ENCODE data around the gene FCGR2B. TPM values are rescaled to one million over a fixed set of nuclear protein-coding genes. Genes with fewer than 3 reads are reported as not detected.

The FCGR2B gene
- total and polyA plus RNA-seq, 2 donors (not counting 3 experiments of a cell fraction or from before 2014, with no cell fraction given), result not detected

- Histone ChIP-seq H3K4me1 (ENCODE audit: control insufficient read depth, extremely low read depth, insufficient read depth, low read length) (no peaks in the 10 kb centered on the region), H3K27me3 (ENCODE audit: control insufficient read depth in 2 of 2, insufficient read depth in 2 of 2, low read length in 2 of 2) (peaks cover 5 to 10% of the 10 kb centered on the region in 2 experiments), H3K9ac (replicated peaks; ENCODE audit: extremely low read depth, insufficient read depth, low read length) (no peak overlapping the region), H3K9me1 (replicated peaks; ENCODE audit: control insufficient read depth, extremely low read depth, insufficient read depth, low read length) (no peaks in the 10 kb centered on the region), H3K4me3 (replicated peaks in 1 of 3; ENCODE audit: insufficient read depth in 1 of 3, low read depth in 1 of 3, low read length in 3 of 3) (no peak overlapping the region), H3K27ac (ENCODE audit: insufficient read depth, low read depth, low read length) (no peak overlapping the region), H3K36me3 (ENCODE audit: control insufficient read depth in 2 of 2, extremely low read depth in 1 of 2, insufficient read depth in 2 of 2, low read length in 2 of 2) (no peaks in the 10 kb centered on the region), H4K20me1 (replicated peaks; ENCODE audit: control insufficient read depth, extremely low read depth, insufficient read depth, low read length) (no peaks in the 10 kb centered on the region), H2AFZ (ENCODE audit: low read depth, low read length) (no peak overlapping the region), H3K4me2 (ENCODE audit: insufficient read depth, low read length) (no peak overlapping the region), H3K9me3 (replicated peaks; ENCODE audit: control insufficient read depth, insufficient read depth, low read length) (no peaks in the 10 kb centered on the region), H3K79me2 (ENCODE audit: control insufficient read depth, insufficient read depth, low read length) (no peaks in the 10 kb centered on the region)
- TF ChIP-seq JUN (IDR thresholded peaks at IDR 0.05; ENCODE audit: borderline replicate concordance, insufficient read depth, insufficient read length, low read depth) (no peak), FOS (IDR thresholded peaks at IDR 0.05; ENCODE audit: borderline replicate concordance, insufficient read depth, low read length) (no peak), POLR2A (IDR thresholded peaks at IDR 0.05; ENCODE audit: low read depth, low read length) (no peak), MYC (IDR thresholded peaks at IDR 0.05; ENCODE audit: low read depth, low read length) (no peak), MAX (IDR thresholded peaks at IDR 0.05; ENCODE audit: insufficient read depth, insufficient read length) (no peak), GATA2 (IDR thresholded peaks at IDR 0.05; ENCODE audit: insufficient read depth, insufficient read length, low read depth, low read length) (no peak), POLR2AphosphoS5 (IDR thresholded peaks at IDR 0.05; ENCODE audit: insufficient read depth, low read depth, low read length) (no peak)
- CTCF ChIA-PET, result interaction anchor here (1.3 kb wide), 1 partner anchor 14 kb away, joined by 3 read pairs; no protein-coding TSS in a partner anchor
- DNase-seq (ENCODE audit: low read depth, low spot score) (no peak), FAIRE-seq (no peak)
- intact Hi-C loops (cut with micrococcal nuclease) (no loop called here), dilution Hi-C loops (cut with MboI; ENCODE audit: extremely low pct_ligation_motif_present, low sequenced_read_pairs) (no loop called here)
- POLR2A ChIA-PET, result no interaction called here
- no TSS peak for BruUV-seq (replicated peaks)
These were observed 43.2 kb downstream of the FCGR2B start for GRCh38 chr1:161706113-161706481.

All from endothelial cell of umbilical vein (primary cell).